ENCODE results near the gene EPHB2.

DNA sequence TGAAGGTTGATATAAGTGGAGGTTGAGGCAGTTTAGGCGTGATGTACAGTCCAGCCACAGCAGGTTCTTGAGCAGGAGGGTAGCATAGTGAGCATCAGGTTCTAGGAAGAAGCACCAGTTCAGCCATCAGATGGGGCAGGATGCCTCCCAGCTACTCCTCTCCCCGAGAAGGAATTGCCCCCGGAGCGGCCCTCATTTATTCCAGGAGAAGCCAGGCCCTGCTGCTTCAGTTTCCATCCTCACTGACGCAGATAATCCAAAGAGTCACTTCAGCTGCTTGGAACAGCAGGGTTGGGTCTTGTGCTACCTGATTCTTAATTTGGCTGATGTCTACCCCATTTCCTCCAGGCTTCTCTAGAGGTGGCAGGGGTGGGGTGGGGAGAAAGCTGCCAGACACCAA lies 207.3 kb downstream of the EPHB2 start:
- TF ChIP-seq NFKB2 (CRISPR knock-in tag; IDR thresholded peaks at IDR 0.05; ENCODE audit: borderline replicate concordance) (no peak), PRMT3 (CRISPR knock-in tag; IDR thresholded peaks at IDR 0.05; ENCODE audit: borderline replicate concordance, low read depth) (no peak), SETDB1 (CRISPR knock-in tag; IDR thresholded peaks at IDR 0.05; ENCODE audit: borderline replicate concordance) (no peak), ZNF354B (CRISPR knock-in tag; IDR thresholded peaks at IDR 0.05) (no peak), POLR2AphosphoS5 (IDR thresholded peaks at IDR 0.05; ENCODE audit: low read depth, low read length) (no peak), JUN (CRISPR knock-in tag; IDR thresholded peaks at IDR 0.05) (no peak), MZF1 (CRISPR knock-in tag; IDR thresholded peaks at IDR 0.05; ENCODE audit: borderline replicate concordance) (no peak), MAFF (IDR thresholded peaks at IDR 0.05; ENCODE audit: low read depth, low read length) (no peak), ZNF138 (CRISPR knock-in tag; IDR thresholded peaks at IDR 0.05; ENCODE audit: low read depth) (no peak), HDAC2 (CRISPR knock-in tag; IDR thresholded peaks at IDR 0.05) (no peak), ZNF224 (CRISPR knock-in tag; IDR thresholded peaks at IDR 0.05) (no peak)
- TF ChIP-seq, protein P1, sequence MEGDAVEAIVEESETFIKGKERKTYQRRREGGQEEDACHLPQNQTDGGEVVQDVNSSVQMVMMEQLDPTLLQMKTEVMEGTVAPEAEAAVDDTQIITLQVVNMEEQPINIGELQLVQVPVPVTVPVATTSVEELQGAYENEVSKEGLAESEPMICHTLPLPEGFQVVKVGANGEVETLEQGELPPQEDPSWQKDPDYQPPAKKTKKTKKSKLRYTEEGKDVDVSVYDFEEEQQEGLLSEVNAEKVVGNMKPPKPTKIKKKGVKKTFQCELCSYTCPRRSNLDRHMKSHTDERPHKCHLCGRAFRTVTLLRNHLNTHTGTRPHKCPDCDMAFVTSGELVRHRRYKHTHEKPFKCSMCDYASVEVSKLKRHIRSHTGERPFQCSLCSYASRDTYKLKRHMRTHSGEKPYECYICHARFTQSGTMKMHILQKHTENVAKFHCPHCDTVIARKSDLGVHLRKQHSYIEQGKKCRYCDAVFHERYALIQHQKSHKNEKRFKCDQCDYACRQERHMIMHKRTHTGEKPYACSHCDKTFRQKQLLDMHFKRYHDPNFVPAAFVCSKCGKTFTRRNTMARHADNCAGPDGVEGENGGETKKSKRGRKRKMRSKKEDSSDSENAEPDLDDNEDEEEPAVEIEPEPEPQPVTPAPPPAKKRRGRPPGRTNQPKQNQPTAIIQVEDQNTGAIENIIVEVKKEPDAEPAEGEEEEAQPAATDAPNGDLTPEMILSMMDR (CRISPR knock-in tag; IDR thresholded peaks at IDR 0.05), result no peak

Data from HepG2 (cell line).